H1 (cell line): ENCODE results near the gene USH1G.

Experiments used
- ASH2L ChIP-seq: fragments of 200-600, 300-600 bp; sonication (generic); IDR thresholded peaks from one replicate; pipeline ENCODE4 v1.7.1; 2017; ENCODE audit warnings: low read length
- BRCA1 ChIP-seq: IDR thresholded peaks from 2 replicates; pipeline ENCODE4 v1.6.1; 2012; ENCODE audit warnings: low read depth, low read length, improper control_type of control experiment
- CTCF ChIP-seq, 3 experiments: IDR thresholded peaks; 1 replicate in 2 of 3; 2 replicates in 1 of 3; pipeline versions ENCODE4 v1.5.1 to v1.6.1; 2011; ENCODE audit warnings: low read length in 3 of 3, mild to moderate bottlenecking in 3 of 3, inconsistent platforms in 2 of 3, low read depth in 1 of 3, moderate library complexity in 1 of 3; ENCODE audit not compliant: insufficient read depth in 1 of 3; ENCODE audit errors: control extremely low read depth in 1 of 3
- EP300 ChIP-seq, 2 experiments: IDR thresholded peaks; 1 replicate in 1 of 2; 2 replicates in 1 of 2; pipeline ENCODE4 v1.6.1; 2011 to 2012; ENCODE audit warnings: low read depth in 2 of 2, low read length in 2 of 2, mild to moderate bottlenecking in 2 of 2, borderline replicate concordance in 1 of 2, inconsistent platforms in 1 of 2, moderate library complexity in 1 of 2
- KDM1A ChIP-seq: fragments of 200-600, 300-600 bp; sonication (generic); IDR thresholded peaks from 2 replicates; pipeline ENCODE4 v1.7.1; 2016; ENCODE audit warnings: mild to moderate bottlenecking, low read length, borderline replicate concordance
- MAX ChIP-seq: IDR thresholded peaks from 2 replicates; pipeline ENCODE4 v1.6.1; 2012; ENCODE audit warnings: inconsistent platforms
- POLR2A ChIP-seq, 2 experiments: IDR thresholded peaks; 1 replicate in 1 of 2; 2 replicates in 1 of 2; pipeline ENCODE4 v1.6.1; 2011; ENCODE audit warnings: low read depth in 2 of 2, low read length in 2 of 2, mild to moderate bottlenecking in 2 of 2; ENCODE audit errors: control extremely low read depth in 1 of 2
- POLR2AphosphoS5 ChIP-seq: IDR thresholded peaks from 2 replicates; pipeline ENCODE4 v1.6.1; 2011; ENCODE audit warnings: low read depth, low read length
- RAD21 ChIP-seq, 2 experiments: IDR thresholded peaks in 1 of 2; conservative IDR thresholded peaks in 1 of 2; 2 replicates each; pipeline ENCODE4 v1.6.1; 2011; ENCODE audit warnings: low read depth in 2 of 2, low read length in 2 of 2, improper control_type of control experiment in 1 of 2, inconsistent platforms in 1 of 2, mild to moderate bottlenecking in 1 of 2, moderate library complexity in 1 of 2
- SP2 ChIP-seq: IDR thresholded peaks from 2 replicates; pipeline ENCODE4 v1.6.1; 2012; ENCODE audit warnings: mild to moderate bottlenecking, low read length, inconsistent platforms
- TAF7 ChIP-seq: optimal IDR thresholded peaks from 2 replicates; pipeline ENCODE3; 2011; ENCODE audit warnings: low read depth, mild to moderate bottlenecking, inconsistent platforms, low read length, moderate library complexity, borderline replicate concordance
- USF2 ChIP-seq: IDR thresholded peaks from 2 replicates; pipeline ENCODE4 v1.6.1; 2011; ENCODE audit warnings: low read length, improper control_type of control experiment
- YY1 ChIP-seq: IDR thresholded peaks from 2 replicates; pipeline ENCODE4 v1.6.1; 2011; ENCODE audit warnings: low read depth, mild to moderate bottlenecking, low read length

GRCh38 chr17:74901353-74902135 lies 21.5 kb downstream of the USH1G start:
- TF ChIP-seq ASH2L (no peak), CTCF (IDR thresholded peaks at IDR 0.05; ENCODE audit: control extremely low read depth in 1 of 3, insufficient read depth in 1 of 3, low read depth in 1 of 3, low read length in 3 of 3) (no peak), POLR2AphosphoS5 (no peak), TAF7 (no peak), POLR2A (IDR thresholded peaks at IDR 0.05; ENCODE audit: control extremely low read depth in 1 of 2, low read depth in 2 of 2, low read length in 2 of 2) (no peak), SP2 (no peak), EP300 (IDR thresholded peaks at IDR 0.05; ENCODE audit: borderline replicate concordance in 1 of 2, low read depth in 2 of 2, low read length in 2 of 2) (no peak), MAX (no peak), RAD21 (IDR thresholded peaks at IDR 0.05 in 1 of 2, conservative IDR thresholded peaks at IDR 0.05 in 1 of 2; ENCODE audit: low read depth in 2 of 2, low read length in 2 of 2) (no peak), YY1 (no peak), USF2 (no peak), KDM1A (no peak), BRCA1 (no peak)
